ENCODE measurements around the gene ADARB2. TPM values are rescaled to one million over a fixed set of nuclear protein-coding genes. Genes with fewer than 3 reads are reported as not detected.

The ADARB2 gene
- total RNA-seq, 1 experiment from 2014 or later: 1.9 TPM

- no peak for DNase-seq (ENCODE audit: extremely low read depth, low read depth)
Measured at GRCh38 chr10:1513221-1513620, 224.1 kb downstream of the ADARB2 start.

GRCh38 chr10:1509011-1509530 lies 228.3 kb downstream of the ADARB2 start:
- DNase-seq (ENCODE audit: extremely low read depth, low read depth): no peak

DNA sequence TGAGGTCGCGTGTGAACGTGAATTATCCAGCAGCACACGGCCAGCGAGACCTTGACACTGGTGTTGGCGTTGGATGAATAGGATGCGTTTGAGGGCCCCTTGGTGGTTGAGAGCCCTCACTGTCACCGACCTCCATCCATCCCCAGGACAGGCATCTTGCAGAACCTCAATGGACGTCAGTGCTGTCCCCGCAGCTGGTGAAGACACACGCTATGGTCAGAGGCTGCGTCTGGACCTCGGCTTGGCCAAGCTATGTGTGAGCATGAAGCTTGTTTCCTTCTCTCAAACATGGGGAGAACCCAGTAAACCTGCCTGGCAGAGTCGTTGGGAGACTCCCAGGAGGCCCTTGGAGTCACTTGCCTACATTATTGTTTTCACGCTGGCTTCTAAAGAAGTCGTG lies 229.2 kb downstream of the ADARB2 start:
- DNase-seq (ENCODE audit: extremely low read depth, low read depth): no peak

GRCh38 chr10:1507436-1507835 lies 229.9 kb downstream of the ADARB2 start:
- DNase-seq (ENCODE audit: extremely low read depth, low read depth): no peak

- no peak for DNase-seq (ENCODE audit: extremely low read depth, low read depth)
Measured at GRCh38 chr10:1504940-1505339, 232.4 kb downstream of the ADARB2 start.

DNA sequence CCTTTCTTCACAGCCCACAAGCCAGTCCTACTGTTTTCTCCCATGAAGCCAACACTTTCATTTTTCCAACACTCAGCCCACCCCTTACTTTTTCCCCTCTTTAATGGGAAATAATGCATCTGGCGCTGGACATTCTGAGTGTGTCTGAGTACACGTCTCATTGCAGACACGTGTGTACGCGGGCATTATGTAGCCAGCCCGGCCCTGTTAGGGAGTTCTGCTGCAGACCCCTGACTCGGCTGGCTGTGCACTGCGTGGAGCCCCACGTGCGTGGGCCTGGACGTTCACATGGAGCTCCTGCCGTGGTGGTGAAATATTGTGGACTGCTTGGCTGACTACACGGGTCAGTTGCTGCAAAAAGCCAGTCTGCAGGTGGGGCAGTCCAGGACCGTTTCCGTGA lies 233.0 kb downstream of the ADARB2 start:
- DNase-seq (ENCODE audit: extremely low read depth, low read depth): no peak

DNA sequence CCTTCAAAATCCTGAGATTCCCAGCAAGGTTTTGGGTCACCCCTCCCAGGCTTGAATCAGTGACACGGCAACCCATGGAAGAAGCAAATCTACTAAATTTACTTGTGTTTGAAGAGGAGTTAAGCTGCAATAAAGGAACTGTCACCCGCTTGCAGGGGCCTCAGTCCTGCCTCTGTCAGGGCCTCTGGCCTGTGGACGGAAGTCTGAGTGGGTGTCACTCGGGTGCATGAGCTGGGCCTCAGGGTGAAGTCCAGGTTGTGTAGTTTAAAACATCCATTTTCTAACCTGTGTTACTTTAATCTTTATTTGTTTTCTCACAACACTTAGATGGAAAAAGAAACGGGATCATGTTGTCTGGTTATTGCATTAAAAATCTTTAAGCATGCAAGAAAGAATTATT lies 234.9 kb downstream of the ADARB2 start:
- no peak for DNase-seq (ENCODE audit: extremely low read depth, low read depth)

GRCh38 chr10:1499359-1499957 lies 237.9 kb downstream of the ADARB2 start:
- peak; percentile 46 for DNase-seq (ENCODE audit: extremely low read depth, low read depth)

- peak; percentile 45 for DNase-seq (ENCODE audit: extremely low read depth, low read depth)
Measured at GRCh38 chr10:1498746-1499358, 238.5 kb downstream of the ADARB2 start.

- DNase-seq (ENCODE audit: extremely low read depth, low read depth): no peak
Measured at GRCh38 chr10:1495915-1496517, 241.3 kb downstream of the ADARB2 start.

GRCh38 chr10:1492641-1493040 lies 244.7 kb downstream of the ADARB2 start:
- DNase-seq (ENCODE audit: extremely low read depth, low read depth): no peak

DNA sequence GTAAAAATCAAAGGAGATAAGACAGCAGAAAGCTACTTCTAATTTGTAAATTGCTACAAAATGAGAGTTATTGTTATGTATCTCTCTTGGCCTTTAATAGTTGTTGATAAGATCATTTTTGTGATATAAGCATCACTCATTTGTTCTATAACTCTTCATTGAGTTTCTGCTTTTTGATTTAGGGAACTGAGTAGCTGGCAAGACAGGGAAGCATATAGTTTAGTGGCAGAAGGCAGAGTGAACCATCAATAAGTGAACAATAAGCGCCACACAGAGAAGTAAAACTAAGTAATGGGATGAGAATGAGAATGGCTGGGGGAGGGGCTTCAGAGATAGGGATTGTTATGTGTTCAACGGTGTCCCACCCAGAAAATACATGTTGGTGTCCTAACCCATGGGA lies 245.4 kb downstream of the ADARB2 start:
- no peak for DNase-seq (ENCODE audit: extremely low read depth, low read depth)

- DNase-seq (ENCODE audit: extremely low read depth, low read depth): no peak
Measured at GRCh38 chr10:1489801-1490200, 247.5 kb downstream of the ADARB2 start.

DNA sequence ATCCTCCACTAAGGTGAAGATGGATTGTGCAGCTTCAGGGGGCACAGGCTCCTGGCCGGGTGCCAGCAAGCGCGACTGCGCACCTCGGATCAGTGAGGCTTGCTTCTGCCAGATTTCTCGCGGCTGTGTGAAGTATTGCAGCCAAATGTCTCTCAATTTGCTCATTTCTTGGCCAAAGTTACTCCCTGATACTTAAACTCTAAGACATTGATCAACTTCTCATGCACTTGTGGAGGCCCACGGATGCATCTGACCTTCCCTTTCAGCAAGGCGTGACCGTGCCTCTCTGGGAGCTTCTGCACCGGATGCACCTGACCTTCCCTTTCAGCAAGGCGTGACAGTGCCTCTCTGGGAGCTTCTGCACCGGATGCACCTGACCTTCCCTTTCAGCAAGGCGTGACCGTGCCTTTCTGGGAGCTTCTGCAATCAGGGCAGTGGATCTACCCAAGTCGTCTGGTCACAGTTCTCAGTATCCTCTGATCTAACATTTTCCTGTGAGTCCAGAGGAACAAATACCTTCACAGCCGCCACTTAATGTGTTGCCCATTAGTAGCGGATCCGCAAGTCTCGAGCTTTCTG lies 248.3 kb downstream of the ADARB2 start:
- no peak for DNase-seq (ENCODE audit: extremely low read depth, low read depth)

DNA sequence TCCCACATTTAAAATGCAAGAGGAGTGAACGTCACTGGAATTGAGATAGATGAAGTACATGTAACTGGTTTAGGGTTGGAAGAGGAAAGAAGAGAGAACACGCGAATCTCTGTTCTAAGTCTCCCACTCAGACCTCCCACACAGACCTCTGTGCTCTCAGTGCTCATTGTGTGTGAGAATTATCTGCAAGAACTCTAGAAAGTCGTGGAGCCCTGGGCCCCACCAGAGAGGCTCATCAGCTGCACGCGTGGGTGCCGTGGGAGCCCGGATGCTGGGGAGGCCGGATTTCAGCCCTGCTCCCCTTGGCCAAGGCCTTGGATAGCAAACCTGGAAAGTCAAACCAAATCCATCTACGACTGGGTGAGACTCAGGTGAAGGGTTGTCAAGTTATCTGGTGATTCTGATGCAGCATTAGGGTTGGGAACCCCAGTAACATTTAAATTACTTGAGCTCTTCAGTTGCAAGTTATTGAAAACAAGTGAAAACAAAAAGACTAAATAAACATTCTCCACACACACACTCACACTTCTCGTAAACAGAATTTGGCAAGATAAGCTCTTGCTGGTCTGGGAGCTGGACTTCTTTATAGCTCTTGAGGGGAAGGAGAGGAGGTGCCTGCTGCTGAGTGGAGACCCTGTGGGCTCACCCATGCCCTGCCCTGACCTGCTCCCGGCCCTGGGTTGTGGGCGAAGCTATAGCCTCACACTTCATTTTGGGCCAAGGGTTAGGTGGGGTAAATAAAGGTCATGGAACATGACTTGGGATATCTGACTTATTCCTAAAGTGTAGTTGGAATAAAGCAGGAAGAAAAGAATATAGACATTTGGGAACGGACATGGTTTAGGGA lies 250.3 kb downstream of the ADARB2 start:
- no peak for DNase-seq (ENCODE audit: extremely low read depth, low read depth)

DNA sequence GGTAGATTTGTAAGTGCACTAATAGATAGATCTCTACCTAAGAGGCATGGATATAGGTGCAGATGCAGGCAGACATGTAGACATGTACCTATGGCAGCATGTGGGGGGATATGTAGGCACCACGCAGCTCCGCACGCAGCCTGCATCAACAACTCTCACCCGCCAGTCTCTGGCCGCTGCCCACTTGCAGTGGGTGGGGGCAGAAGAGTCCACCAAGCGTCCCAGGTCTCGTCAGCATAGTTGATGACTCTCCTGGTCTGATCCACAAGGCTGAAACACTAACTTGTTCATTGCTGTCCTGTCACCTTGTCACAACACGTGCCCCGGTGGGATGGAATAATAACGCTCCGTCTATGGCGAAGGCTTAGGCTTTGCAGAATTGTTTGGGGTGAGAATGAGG lies 252.0 kb downstream of the ADARB2 start:
- no peak for DNase-seq (ENCODE audit: extremely low read depth, low read depth)

- no peak for DNase-seq (ENCODE audit: extremely low read depth, low read depth)
Measured at GRCh38 chr10:1483826-1484225, 253.5 kb downstream of the ADARB2 start.

DNA sequence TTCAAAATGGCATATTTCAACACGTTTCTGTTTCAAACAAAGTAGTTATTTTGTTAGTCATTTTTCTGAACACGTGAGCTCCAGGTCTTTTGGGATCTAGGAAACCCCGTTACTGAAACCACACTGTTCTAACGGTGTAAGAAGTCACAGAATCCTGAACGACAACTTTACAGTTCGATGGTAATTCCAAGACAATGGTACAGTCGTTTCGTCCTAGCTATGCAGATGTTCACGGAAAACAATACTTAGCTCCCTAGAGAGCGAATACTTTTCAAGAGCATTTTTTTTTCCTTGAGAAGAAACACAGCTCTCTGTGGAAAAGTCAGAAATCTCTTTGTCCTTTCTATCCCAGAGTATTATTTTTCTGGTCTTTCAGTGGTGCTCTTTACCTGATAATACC lies 254.1 kb downstream of the ADARB2 start:
- no peak for DNase-seq (ENCODE audit: extremely low read depth, low read depth)

- no peak for DNase-seq (ENCODE audit: extremely low read depth, low read depth)
Measured at GRCh38 chr10:1477578-1477977, 259.7 kb downstream of the ADARB2 start.

GRCh38 chr10:1476455-1476803 lies 260.9 kb downstream of the ADARB2 start:
- no peak for DNase-seq (ENCODE audit: extremely low read depth, low read depth)

Measured in NCI-H460 (cell line).